ENCODE measurements around the gene DLG5.

DLG5 gene

DNA sequence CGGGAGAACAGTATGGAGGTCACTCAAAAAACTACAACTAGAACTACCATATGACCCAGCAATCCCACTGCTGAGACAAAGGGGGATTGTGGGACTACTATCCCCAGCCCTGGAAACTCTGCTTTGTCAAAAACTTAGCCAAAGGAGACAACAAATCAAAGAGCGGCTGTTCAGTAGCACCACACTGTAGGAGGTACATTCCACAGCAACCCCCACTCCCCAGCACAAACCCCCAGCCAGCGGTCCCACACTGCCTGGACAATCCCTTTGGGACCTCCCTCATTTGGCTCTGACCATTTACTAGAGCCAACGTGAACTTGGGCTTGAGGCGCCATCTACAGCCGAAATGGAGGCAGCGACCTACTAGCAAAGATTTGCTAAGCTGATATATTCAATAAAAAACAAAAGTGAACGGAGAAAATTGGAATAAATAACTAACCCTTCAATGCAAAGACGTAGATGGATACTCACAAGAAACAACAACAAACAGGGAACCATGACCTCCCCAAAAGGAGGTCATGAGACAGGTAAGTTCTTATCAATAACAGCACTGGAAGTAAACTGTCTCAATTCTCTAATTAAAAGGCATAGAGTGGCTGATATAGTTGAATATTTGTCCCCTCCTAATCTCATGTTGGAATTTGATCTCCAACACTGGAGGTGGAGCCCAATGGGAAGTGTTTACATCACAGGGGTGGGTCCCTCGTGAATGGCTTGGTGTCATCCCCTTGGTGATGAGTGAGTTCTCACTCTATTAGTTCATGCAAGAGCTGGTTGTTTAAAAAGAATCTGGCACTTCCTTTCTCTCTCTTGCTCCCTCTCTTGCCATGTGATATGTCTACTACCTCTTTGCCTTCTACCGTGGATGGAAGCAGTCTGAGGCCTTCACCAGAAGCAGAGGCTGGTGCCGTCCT is 170.0 kb downstream of the DLG5 start:
- DNase-seq, result no peak

DNA sequence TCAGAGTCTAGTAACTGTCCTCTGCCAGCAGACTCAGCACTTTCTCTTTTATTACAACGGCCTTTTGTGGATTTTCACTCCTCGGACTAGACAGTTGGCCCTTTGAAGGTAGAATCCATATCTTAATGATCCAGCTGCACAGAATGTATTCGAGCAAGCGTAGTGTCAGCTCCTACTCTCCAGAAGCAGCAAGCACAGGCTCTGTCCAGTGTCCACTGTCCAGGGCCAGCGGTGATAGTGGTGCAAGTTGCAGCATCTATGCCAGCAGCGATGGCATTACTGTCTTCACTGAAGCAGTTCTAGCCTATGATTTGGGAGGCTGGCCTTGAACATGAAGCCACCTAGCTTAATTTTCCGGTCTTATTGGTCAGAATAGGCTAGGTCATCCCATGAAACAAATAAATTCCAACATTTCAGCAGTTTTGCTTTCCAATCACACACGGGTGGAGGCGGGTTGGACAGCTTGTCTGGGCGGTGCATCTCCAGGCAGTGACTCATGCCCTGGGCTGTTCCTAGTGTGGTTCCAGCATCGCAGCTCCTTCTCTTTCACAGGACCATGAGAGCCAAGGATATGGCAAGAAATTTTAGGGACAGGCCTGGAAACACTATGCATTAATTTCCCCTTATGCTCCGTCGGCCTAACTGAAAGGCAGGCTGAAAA is 180.4 kb downstream of the DLG5 start:
- no peak for DNase-seq

DNA sequence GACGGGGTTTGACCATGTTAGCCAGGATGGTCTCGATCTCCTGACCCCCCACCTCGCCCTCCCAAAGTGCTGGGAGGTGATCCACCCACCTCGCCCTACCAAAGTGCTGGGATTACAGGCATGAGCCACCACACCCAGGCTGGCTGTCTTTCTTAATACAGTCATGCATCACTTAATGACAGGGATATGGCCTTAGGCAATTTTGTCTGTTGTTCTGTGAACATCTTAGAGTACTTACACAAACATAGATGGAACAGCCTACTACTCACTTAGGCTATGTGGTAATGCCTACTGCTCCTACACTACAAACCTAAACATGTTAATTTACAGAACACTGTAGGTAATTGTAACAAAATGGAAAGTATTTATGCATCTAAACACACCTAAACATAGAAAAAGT is 182.3 kb downstream of the DLG5 start:
- no peak for DNase-seq

DNA sequence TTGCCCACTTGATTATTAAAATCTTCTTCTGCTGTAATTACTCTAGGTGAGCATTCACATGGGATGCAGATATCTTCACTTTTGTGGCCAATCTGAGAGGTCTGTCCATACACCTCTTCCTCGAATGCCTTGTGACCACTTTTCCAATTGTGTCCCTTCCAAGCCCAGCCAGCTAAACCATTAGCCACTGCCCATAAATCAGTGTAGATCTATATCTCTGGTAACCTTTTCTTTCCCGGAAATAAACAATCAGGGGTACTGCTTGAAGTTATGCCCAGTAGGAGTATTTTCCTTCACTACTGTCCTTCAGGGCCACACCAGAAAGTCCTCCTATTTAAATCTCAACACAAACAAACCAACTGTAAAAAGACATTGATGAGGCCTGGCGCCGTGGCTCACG is 184.4 kb downstream of the DLG5 start:
- no peak for DNase-seq

DNA sequence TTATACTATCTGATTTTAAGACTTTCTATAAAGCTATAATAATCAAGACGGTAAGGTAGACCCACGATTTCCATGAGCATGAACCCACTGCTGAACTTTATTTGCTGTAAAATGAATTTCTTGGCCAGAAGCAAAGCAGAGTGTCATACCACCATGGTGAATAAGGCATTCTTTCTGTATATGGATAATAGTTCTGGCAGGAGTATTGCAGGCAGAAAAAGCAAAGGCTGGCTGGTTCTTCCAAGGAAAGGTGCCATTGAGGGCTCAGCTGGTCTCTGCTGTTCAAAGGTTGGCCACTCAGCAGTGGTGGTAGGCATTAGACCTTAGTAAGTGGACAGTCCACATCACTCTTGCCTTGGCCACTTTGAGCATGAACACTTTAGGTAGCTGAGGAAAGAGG is 184.8 kb downstream of the DLG5 start:
- no peak for DNase-seq
